Measurements from ENCODE around the gene FKBP1A. TPM values are rescaled to one million over a fixed set of nuclear protein-coding genes. Genes with fewer than 3 reads are reported as not detected.

The FKBP1A gene
- total and polyA plus RNA-seq, 7 donors, result 71.7 to 515 (median 118) TPM

GRCh38 chr20:1371830-1372539 is 20.9 kb downstream of the FKBP1A start:
- WGBS, 2 donors, result 80 to 89% methylated on average over 5 of the region's 5 CpGs
- TF ChIP-seq POLR2AphosphoS5 (IDR thresholded peaks at IDR 0.05) (no peak), POLR2A (IDR thresholded peaks at IDR 0.05) (no peak), CTCF (IDR thresholded peaks at IDR 0.05) (no peak), EP300 (IDR thresholded peaks at IDR 0.05) (no peak)
- H3K27me3 ChIP-seq, result no peaks in the 10 kb centered on the region
- no peaks in the 10 kb centered on the region for H3K9me3 ChIP-seq
- H3K27ac ChIP-seq, result peak overlapping the region in 3 of 4 donors; percentile 50 to 71 (median 62)
- intact Hi-C loops (cut with DNase I), result no loop called here
- H3K4me3 ChIP-seq, result no peak overlapping the region
- H3K36me3 ChIP-seq, result peaks cover 0 to 33% (median 3%) of the 10 kb centered on the region in 4 donors
- H3K4me1 ChIP-seq, result peaks cover 0 to 56% (median 40%) of the 10 kb centered on the region in 4 donors
- no peak for DNase-seq

- no peak for TF ChIP-seq CTCF (IDR thresholded peaks at IDR 0.05)
- no peak for TF ChIP-seq POLR2AphosphoS5 (IDR thresholded peaks at IDR 0.05)
- no peak for TF ChIP-seq POLR2A (IDR thresholded peaks at IDR 0.05)
- no peak for TF ChIP-seq EP300 (IDR thresholded peaks at IDR 0.05)
- H3K27ac ChIP-seq, result peak overlapping the region; percentile 40 to 71 (median 56)
- no peak for DNase-seq
- intact Hi-C loops (cut with DNase I), result no loop called here
- H3K27me3 ChIP-seq, result no peaks in the 10 kb centered on the region
- 79 to 84% methylated on average over 3 of the region's 3 CpGs for WGBS, 2 donors
- H3K4me3 ChIP-seq, result no peak overlapping the region
- H3K36me3 ChIP-seq, result peaks cover 0 to 33% (median 3%) of the 10 kb centered on the region in 4 donors
- peaks cover 0 to 56% (median 34%) of the 10 kb centered on the region in 4 donors for H3K4me1 ChIP-seq
- no peaks in the 10 kb centered on the region for H3K9me3 ChIP-seq
These were observed 21.6 kb downstream of the FKBP1A start for GRCh38 chr20:1371202-1371782.

GRCh38 chr20:1370548-1371110 is 22.2 kb downstream of the FKBP1A start:
- H3K36me3 ChIP-seq, result peaks cover 0 to 33% (median 3%) of the 10 kb centered on the region in 4 donors
- H3K27ac ChIP-seq, result peak overlapping the region; percentile 40 to 71 (median 56)

DNA sequence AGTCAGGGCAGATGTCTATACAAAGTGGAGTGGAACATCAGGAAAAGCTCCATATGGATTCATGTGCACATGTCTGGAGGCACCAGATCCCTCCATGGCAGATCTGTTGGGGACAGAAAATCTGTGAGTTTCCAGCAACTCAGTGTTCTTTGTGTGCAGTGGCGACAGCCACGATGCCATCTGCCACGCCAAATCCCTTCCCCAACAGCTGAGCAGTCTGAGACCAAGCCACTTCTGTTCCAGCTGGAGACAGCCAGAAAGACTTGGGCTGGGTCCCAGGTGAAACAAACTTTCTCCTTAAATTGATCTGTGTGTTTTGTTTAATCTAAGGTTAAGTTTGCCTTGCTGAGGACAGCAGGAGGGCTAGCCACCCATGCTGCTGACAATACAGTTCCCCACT is 22.9 kb downstream of the FKBP1A start:
- Histone ChIP-seq H3K4me1 (peaks cover 0 to 47% (median 28%) of the 10 kb centered on the region in 4 donors), H3K27ac (peak overlapping the region in 3 of 4 donors; percentile 22 to 34 (median 32)), H3K27me3 (no peaks in the 10 kb centered on the region), H3K36me3 (peaks cover 0 to 33% (median 3%) of the 10 kb centered on the region in 4 donors), H3K4me3 (no peak overlapping the region), H3K9me3 (no peaks in the 10 kb centered on the region)
- intact Hi-C loops (cut with DNase I), result no loop called here
- WGBS, 2 donors, result 40 to 73% methylated on average over 3 of the region's 3 CpGs
- TF ChIP-seq POLR2AphosphoS5 (IDR thresholded peaks at IDR 0.05) (no peak), CTCF (IDR thresholded peaks at IDR 0.05) (no peak), POLR2A (IDR thresholded peaks at IDR 0.05) (no peak), EP300 (IDR thresholded peaks at IDR 0.05) (no peak)
- DNase-seq, result no peak

More at GRCh38 chr20:1370548-1371110, 22.2 kb downstream of the FKBP1A start:
- TF ChIP-seq CTCF (IDR thresholded peaks at IDR 0.05), result no peak
- TF ChIP-seq POLR2A (IDR thresholded peaks at IDR 0.05), result no peak
- TF ChIP-seq POLR2AphosphoS5 (IDR thresholded peaks at IDR 0.05), result peak in 1 of 4 donors; percentile 23
- DNase-seq, result no peak
- WGBS, 2 donors, result 44 to 54% methylated on average over 2 of the region's 2 CpGs
- H3K4me1 ChIP-seq, result peaks cover 0 to 52% (median 31%) of the 10 kb centered on the region in 4 donors
- no peaks in the 10 kb centered on the region for H3K9me3 ChIP-seq
- H3K4me3 ChIP-seq, result no peak overlapping the region
- H3K27me3 ChIP-seq, result no peaks in the 10 kb centered on the region
- intact Hi-C loops (cut with DNase I), result no loop called here

Data from sigmoid colon (tissue), 7 donors.